T-helper 2 cell treated with Interferon-gamma antibody and Interleukin-4, amounts not matched to agents 100 ng/mL and 5 ng/mL, for 36 hours (primary cell): ENCODE measurements around the gene NDUFA11. TPM values are rescaled to one million over a fixed set of nuclear protein-coding genes. Genes with fewer than 3 reads are reported as not detected.

Experiments used
- intact Hi-C: fragments of 100-400 bp; cut with micrococcal nuclease; formaldehyde crosslinking; loops from one replicate; pipeline ENCODE4 v1.15.1; 2023
- total RNA-seq: library from RNA; stranded (reverse); gene quantifications from 2 replicates; pipeline ENCODE4 v1.2.3, GENCODE V29; 2022

The NDUFA11 gene
- total RNA-seq, result 237 and 250 TPM in 2 replicates

- intact Hi-C loops, result loop anchor here (1.0 to 10.0 kb wide), 11 partner anchors 49 to 522 kb away; partner anchors contain the start of genes CATSPERD, LONP1, MICOS13 and RANBP3
Observed at GRCh38 chr19:5903624-5904351, at the start of gene NDUFA11. TSS of gene NDUFA11 (minus strand) at chr19:5903790. CDS start at chr19:5903708, 82 bp downstream.

- intact Hi-C loops, result loop anchor here (5.0 kb wide), 1 partner anchor 51 kb away; the partner anchor contains the start of genes NDUFA11 and VMAC
Observed at GRCh38 chr19:5953030-5953589, 49.5 kb upstream of the NDUFA11 start.

- intact Hi-C loops, result loop anchor here (5.0 kb wide), 1 partner anchor 50 kb away; the partner anchor contains the start of genes NDUFA11 and VMAC
Observed at GRCh38 chr19:5952193-5953029, 48.8 kb upstream of the NDUFA11 start.

- intact Hi-C loops, result loop anchor here (5.0 kb wide), 1 partner anchor 49 kb away; the partner anchor contains the start of genes NDUFA11 and VMAC
Observed at GRCh38 chr19:5951338-5951861, 47.8 kb upstream of the NDUFA11 start.

GRCh38 chr19:5950741-5951140 lies 47.2 kb upstream of the NDUFA11 start:
- intact Hi-C loops, result loop anchor here (5.0 kb wide), 1 partner anchor 48 kb away; the partner anchor contains the start of genes NDUFA11 and VMAC

GRCh38 chr19:5949792-5950305 lies 46.3 kb upstream of the NDUFA11 start:
- intact Hi-C loops, result loop anchor here (5.0 kb wide), 1 partner anchor 48 kb away; the partner anchor contains the start of genes NDUFA11 and VMAC

- intact Hi-C loops, result no loop called here
Observed at GRCh38 chr19:5948752-5949564, 45.4 kb upstream of the NDUFA11 start.

GRCh38 chr19:5947435-5947834 lies 43.8 kb upstream of the NDUFA11 start:
- intact Hi-C loops, result no loop called here

GRCh38 chr19:5943623-5944022 lies 40.0 kb upstream of the NDUFA11 start:
- intact Hi-C loops, result no loop called here

- intact Hi-C loops, result no loop called here
Observed at GRCh38 chr19:5943045-5943444, 39.5 kb upstream of the NDUFA11 start.

- intact Hi-C loops, result no loop called here
Observed at GRCh38 chr19:5941673-5942072, 38.1 kb upstream of the NDUFA11 start.

- intact Hi-C loops, result no loop called here
Observed at GRCh38 chr19:5940260-5941208, 36.9 kb upstream of the NDUFA11 start.

GRCh38 chr19:5937550-5937949 lies 34.0 kb upstream of the NDUFA11 start:
- intact Hi-C loops, result no loop called here

- intact Hi-C loops, result no loop called here
Observed at GRCh38 chr19:5936292-5936592, 32.7 kb upstream of the NDUFA11 start.

- intact Hi-C loops, result no loop called here
Observed at GRCh38 chr19:5935473-5936291, 32.1 kb upstream of the NDUFA11 start.

GRCh38 chr19:5934774-5935472 lies 31.3 kb upstream of the NDUFA11 start:
- intact Hi-C loops, result no loop called here

GRCh38 chr19:5934069-5934401 lies 30.4 kb upstream of the NDUFA11 start:
- intact Hi-C loops, result no loop called here
